CD14-positive monocyte (primary cell): ENCODE measurements around the gene CAMK4. TPM values are rescaled to one million over a fixed set of nuclear protein-coding genes. Genes with fewer than 3 reads are reported as not detected.
A peak's percentile ranks its signal among the peaks of the same experiment; 100 is the strongest.
"Not testable (repeated sequence)": the region's sequence is repeated elsewhere in the genome, so short reads cannot be mapped to it uniquely, and the experiment has no call there.

ENCODE experiments used
- DNase-seq, 3 donors: peaks; one replicate each; pipeline ENCODE4 v3.0.0-alpha.2; 2011 to 2022
- H2AFZ ChIP-seq: 2 replicates; pipeline ENCODE4 v1.6.0; 2012; ENCODE audit warnings: mild to moderate bottlenecking, low read depth, low read length, inconsistent platforms; ENCODE audit not compliant: insufficient read depth, poor library complexity, severe bottlenecking
- H3K27ac ChIP-seq, 2 donors: 1 replicate in 1 of 2; 2 replicates in 1 of 2; pipeline ENCODE4 v1.5.1; 2012 to 2013; ENCODE audit warnings: low read length in 2 of 2, control low read depth in 1 of 2, inconsistent platforms in 1 of 2, low read depth in 1 of 2, mild to moderate bottlenecking in 1 of 2
- H3K27me3 ChIP-seq, 2 donors: one replicate each; pipeline versions ENCODE4 v1.6.0 to v1.6.1; 2011 to 2013; ENCODE audit warnings: low read length in 2 of 2; ENCODE audit not compliant: control insufficient read depth in 2 of 2, insufficient read depth in 2 of 2
- H3K36me3 ChIP-seq, 2 donors: replicated peaks in 1 of 2; 1 replicate in 1 of 2; 2 replicates in 1 of 2; pipeline versions ENCODE4 v1.5.1 to v1.6.1; 2012 to 2013; ENCODE audit warnings: low read length in 2 of 2, control low read depth in 1 of 2, inconsistent platforms in 1 of 2, mild to moderate bottlenecking in 1 of 2; ENCODE audit not compliant: insufficient read depth in 2 of 2, control insufficient read depth in 1 of 2
- H3K4me1 ChIP-seq, 2 donors: 1 replicate in 1 of 2; 2 replicates in 1 of 2; pipeline versions ENCODE4 v1.5.1 to v1.6.1; 2012 to 2013; ENCODE audit warnings: low read length in 2 of 2, control low read depth in 1 of 2, inconsistent platforms in 1 of 2, mild to moderate bottlenecking in 1 of 2, moderate library complexity in 1 of 2; ENCODE audit not compliant: insufficient read depth in 2 of 2, control insufficient read depth in 1 of 2
- H3K4me2 ChIP-seq: replicated peaks from 2 replicates; pipeline ENCODE3; 2012; ENCODE audit warnings: low read length, moderate library complexity, mild to moderate bottlenecking; ENCODE audit not compliant: poor library complexity, severe bottlenecking; ENCODE audit errors: extremely low read depth
- H3K4me3 ChIP-seq, 3 experiments: fragments of 200-600 bp in 1 of 3; sonication (generic) in 1 of 3; replicated peaks in 1 of 3; 1 replicate in 2 of 3; 2 replicates in 1 of 3; pipeline ENCODE4 v1.5.1; 2011 to 2013; ENCODE audit warnings: low read length in 3 of 3, mild to moderate bottlenecking in 3 of 3, control low read depth in 2 of 3, low read depth in 2 of 3, inconsistent platforms in 1 of 3, moderate library complexity in 1 of 3
- H3K79me2 ChIP-seq: 2 replicates; pipeline ENCODE4 v1.6.0; 2012; ENCODE audit warnings: mild to moderate bottlenecking, control low read depth, inconsistent platforms, low read length, moderate library complexity; ENCODE audit not compliant: insufficient read depth
- H3K9ac ChIP-seq: 2 replicates; pipeline ENCODE4 v1.6.0; 2017; ENCODE audit warnings: low read length, mild to moderate bottlenecking; ENCODE audit not compliant: insufficient read depth, poor library complexity, severe bottlenecking
- H3K9me3 ChIP-seq, 2 donors: replicated peaks in 1 of 2; 1 replicate in 1 of 2; 2 replicates in 1 of 2; pipeline versions ENCODE4 v1.5.1 to v1.6.1; 2012 to 2013; ENCODE audit warnings: low read length in 2 of 2, control low read depth in 1 of 2; ENCODE audit not compliant: control insufficient read depth in 1 of 2, insufficient read depth in 1 of 2
- H4K20me1 ChIP-seq: 2 replicates; pipeline ENCODE4 v1.6.0; 2012; ENCODE audit warnings: mild to moderate bottlenecking, low read length, control low read depth, moderate library complexity; ENCODE audit not compliant: insufficient read depth
- H3K27ac Mint-ChIP-seq, 7 donors: one replicate each; pipeline ENCODE4 v1.8.0; 2020; ENCODE audit warnings: mild to moderate bottlenecking in 7 of 7, mixed read lengths in 7 of 7, moderate library complexity in 6 of 7, inconsistent platforms in 2 of 7
- H3K27me3 Mint-ChIP-seq, 3 donors: one replicate each; pipeline ENCODE4 v1.8.0; 2021 to 2022; ENCODE audit warnings: low read depth in 3 of 3, mild to moderate bottlenecking in 3 of 3, mixed read lengths in 3 of 3, moderate library complexity in 3 of 3, inconsistent platforms in 1 of 3
- H3K36me3 Mint-ChIP-seq, 2 donors: one replicate each; pipeline ENCODE4 v1.8.0; 2020; ENCODE audit warnings: mixed read lengths in 2 of 2, inconsistent platforms in 1 of 2, mild to moderate bottlenecking in 1 of 2
- H3K4me1 Mint-ChIP-seq: one replicate; pipeline ENCODE4 v1.8.0; 2020; ENCODE audit warnings: mild to moderate bottlenecking, mixed read lengths
- H3K4me3 Mint-ChIP-seq, 2 donors: one replicate each; pipeline ENCODE4 v1.8.0; 2020; ENCODE audit warnings: mild to moderate bottlenecking in 2 of 2, mixed read lengths in 2 of 2, moderate library complexity in 1 of 2
- H3K9me3 Mint-ChIP-seq, 7 donors: one replicate each; pipeline ENCODE4 v1.8.0; 2020 to 2022; ENCODE audit warnings: mixed read lengths in 7 of 7, mild to moderate bottlenecking in 6 of 7, moderate library complexity in 6 of 7, inconsistent platforms in 2 of 7
- WGBS: methylation state at CpG from one replicate; pipeline ENCODE4 v1.1.5; 2013; ENCODE audit warnings: missing lambda C conversion rate; ENCODE audit not compliant: insufficient coverage; 5-methylcytosine and 5-hydroxymethylcytosine counted together
- intact Hi-C, 2 donors: fragments of 100-400 bp; cut with micrococcal nuclease; formaldehyde crosslinking; loops; one replicate each; pipeline versions ENCODE4 v1.15.0 to v1.15.1; 2023
- polyA plus RNA-seq, 3 donors: library from polyadenylated mRNA; depleted of rRNA in 1 of 3; unstranded in 2 of 3; stranded (reverse) in 1 of 3; fragments of 300-500 nt in 2 of 3; fragments of >200 nt in 1 of 3; fragmentation: Illumina TruSeq in 2 of 3; gene quantifications; 1 replicate in 2 of 3; 2 replicates in 1 of 3; pipeline ENCODE4 v1.2.3, GENCODE V29; 2012 to 2021
- TF ChIP-seq, protein P1 (sequence below): fragments of 200-600 bp; IDR thresholded peaks from one replicate; pipeline ENCODE4 v1.8.0; 2022; ENCODE audit warnings: antibody characterized with exemption, mild to moderate bottlenecking

The CAMK4 gene
- polyA plus RNA-seq, 3 donors: 0.24 to 0.28 TPM; not detected in 1

DNA sequence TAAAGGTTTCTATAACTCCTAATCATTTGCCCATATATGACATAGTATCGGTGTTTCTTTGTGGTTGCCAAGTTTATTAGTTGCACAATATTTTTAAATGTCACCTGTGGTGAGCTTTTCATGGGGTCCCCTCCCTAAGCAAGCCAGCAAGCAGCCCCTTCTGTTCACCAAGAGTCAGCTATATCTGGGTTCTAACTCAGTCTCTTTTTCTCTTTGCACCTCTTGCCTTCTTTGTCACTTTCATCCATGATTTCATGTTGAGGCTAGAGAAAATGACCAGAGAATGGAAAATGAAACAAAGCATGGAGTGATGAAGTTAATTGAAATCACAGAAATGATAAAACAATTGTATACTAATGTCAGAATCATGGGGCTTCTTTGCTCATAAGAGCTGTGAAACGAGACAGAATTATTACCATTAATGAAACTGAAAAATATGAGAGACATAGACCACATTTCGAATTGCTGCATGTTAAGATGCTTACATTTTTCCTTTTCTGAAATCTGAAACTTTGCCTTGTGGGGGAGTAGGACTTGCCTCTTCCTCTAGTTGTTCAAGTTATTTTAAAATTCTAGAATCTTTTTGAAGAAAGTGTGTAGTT is 75.7 kb downstream of the CAMK4 start:
- H3K36me3 Mint-ChIP-seq: no peaks in the 10 kb centered on the region

DNA sequence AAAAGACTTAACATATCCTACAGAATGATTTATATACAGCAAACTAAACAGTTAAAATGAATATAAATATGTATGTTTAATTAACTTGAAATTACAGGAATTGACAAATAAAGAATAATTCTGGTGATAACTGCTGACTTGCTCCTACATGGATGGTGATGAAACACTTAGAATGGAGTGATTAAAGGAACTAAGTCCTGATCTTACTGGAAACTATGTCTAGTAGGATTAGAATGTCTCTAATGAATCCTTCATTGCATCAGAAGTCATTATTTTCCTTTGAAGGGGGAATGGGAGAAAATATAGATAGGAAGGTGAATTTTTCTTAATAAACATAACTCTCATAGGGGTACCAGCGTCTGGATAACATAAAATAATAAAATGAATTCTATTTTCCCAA is 77.1 kb downstream of the CAMK4 start:
- H3K4me2 ChIP-seq: no peak overlapping the region
- H3K4me1 Mint-ChIP-seq: no peaks in the 10 kb centered on the region
- no peak for DNase-seq
- H3K9me3 Mint-ChIP-seq: peaks cover 4 to 13% (median 6%) of the 10 kb centered on the region in 7 donors
- no peak overlapping the region for H3K4me3 Mint-ChIP-seq
- no peak overlapping the region for H3K27ac Mint-ChIP-seq
- no peak overlapping the region for H2AFZ ChIP-seq
- H3K27me3 ChIP-seq: no peaks in the 10 kb centered on the region
- H3K27ac ChIP-seq: no peak overlapping the region
- no CpG with 5 or more reads among the region's 1 CpG for WGBS
- no peaks in the 10 kb centered on the region for H3K79me2 ChIP-seq
- H3K36me3 ChIP-seq: no peaks in the 10 kb centered on the region
- TF ChIP-seq, protein P1, sequence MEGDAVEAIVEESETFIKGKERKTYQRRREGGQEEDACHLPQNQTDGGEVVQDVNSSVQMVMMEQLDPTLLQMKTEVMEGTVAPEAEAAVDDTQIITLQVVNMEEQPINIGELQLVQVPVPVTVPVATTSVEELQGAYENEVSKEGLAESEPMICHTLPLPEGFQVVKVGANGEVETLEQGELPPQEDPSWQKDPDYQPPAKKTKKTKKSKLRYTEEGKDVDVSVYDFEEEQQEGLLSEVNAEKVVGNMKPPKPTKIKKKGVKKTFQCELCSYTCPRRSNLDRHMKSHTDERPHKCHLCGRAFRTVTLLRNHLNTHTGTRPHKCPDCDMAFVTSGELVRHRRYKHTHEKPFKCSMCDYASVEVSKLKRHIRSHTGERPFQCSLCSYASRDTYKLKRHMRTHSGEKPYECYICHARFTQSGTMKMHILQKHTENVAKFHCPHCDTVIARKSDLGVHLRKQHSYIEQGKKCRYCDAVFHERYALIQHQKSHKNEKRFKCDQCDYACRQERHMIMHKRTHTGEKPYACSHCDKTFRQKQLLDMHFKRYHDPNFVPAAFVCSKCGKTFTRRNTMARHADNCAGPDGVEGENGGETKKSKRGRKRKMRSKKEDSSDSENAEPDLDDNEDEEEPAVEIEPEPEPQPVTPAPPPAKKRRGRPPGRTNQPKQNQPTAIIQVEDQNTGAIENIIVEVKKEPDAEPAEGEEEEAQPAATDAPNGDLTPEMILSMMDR: no peak
- no peak overlapping the region for H3K9ac ChIP-seq
- H3K36me3 Mint-ChIP-seq: no peaks in the 10 kb centered on the region
- no peaks in the 10 kb centered on the region for H4K20me1 ChIP-seq
- peaks cover 0 to 1% (median 0%) of the 10 kb centered on the region in 3 donors for H3K27me3 Mint-ChIP-seq
- H3K4me1 ChIP-seq: no peaks in the 10 kb centered on the region
- no peak overlapping the region for H3K4me3 ChIP-seq
- peaks cover 3 to 11% of the 10 kb centered on the region in 2 donors for H3K9me3 ChIP-seq
- intact Hi-C loops: no loop called here

More for the DNA sequence above, 75.7 kb downstream of the CAMK4 start:
- no peaks in the 10 kb centered on the region for H3K79me2 ChIP-seq
- Mint-ChIP-seq H3K4me3 (no peak overlapping the region), H3K4me1 (no peaks in the 10 kb centered on the region), H3K9me3 (peaks cover 4 to 13% (median 6%) of the 10 kb centered on the region in 7 donors), H3K27me3 (peaks cover 0 to 1% (median 0%) of the 10 kb centered on the region in 3 donors), H3K27ac (no peak overlapping the region)
- H3K9ac ChIP-seq: no peak overlapping the region
- TF ChIP-seq, protein P1: no peak
- no CpG with 5 or more reads among the region's 3 CpGs for WGBS
- H3K4me3 ChIP-seq: no peak overlapping the region
- no peaks in the 10 kb centered on the region for H4K20me1 ChIP-seq
- H3K4me2 ChIP-seq: no peak overlapping the region
- H3K27ac ChIP-seq: no peak overlapping the region
- H3K9me3 ChIP-seq: peaks cover 3 to 11% of the 10 kb centered on the region in 2 donors
- no peak overlapping the region for H2AFZ ChIP-seq
- intact Hi-C loops: no loop called here
- no peaks in the 10 kb centered on the region for H3K4me1 ChIP-seq
- H3K36me3 ChIP-seq: no peaks in the 10 kb centered on the region
- H3K27me3 ChIP-seq: no peaks in the 10 kb centered on the region
- no peak for DNase-seq

DNA sequence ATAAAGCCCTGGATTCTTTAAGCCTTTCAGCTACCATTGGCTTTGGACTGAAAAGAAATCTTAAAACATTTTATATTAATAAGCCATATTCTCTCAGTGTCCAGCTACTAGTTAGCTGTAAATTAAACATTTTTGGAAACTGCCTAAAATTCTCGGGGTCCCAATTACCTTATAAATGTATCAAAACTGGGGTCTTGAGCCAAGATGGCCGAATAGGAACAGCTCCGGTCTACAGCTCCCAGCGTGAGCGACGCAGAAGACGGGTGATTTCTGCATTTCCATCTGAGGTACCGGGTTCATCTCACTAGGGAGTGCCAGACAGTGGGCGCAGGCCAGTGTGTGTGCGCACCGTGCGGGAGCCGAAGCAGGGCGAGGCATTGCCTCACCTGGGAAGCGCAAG is 77.9 kb downstream of the CAMK4 start:
- H3K27me3 ChIP-seq, H3K27me3 Mint-ChIP-seq, DNase-seq, H3K9ac ChIP-seq, H3K4me1 ChIP-seq, H3K36me3 ChIP-seq, H3K36me3 Mint-ChIP-seq, H3K4me3 Mint-ChIP-seq, H4K20me1 ChIP-seq, H3K27ac ChIP-seq, intact Hi-C loops, H2AFZ ChIP-seq, H3K4me2 ChIP-seq, H3K79me2 ChIP-seq, H3K4me3 ChIP-seq, H3K4me1 Mint-ChIP-seq: not testable (repeated sequence)
- Mint-ChIP-seq H3K27ac (peak overlapping the region in 1 of 7 donors; percentile 7), H3K9me3 (peaks cover 4 to 13% (median 6%) of the 10 kb centered on the region in 7 donors)
- 93% methylated on average over 3 of the region's 15 CpGs for WGBS
- H3K9me3 ChIP-seq: peaks cover 3 to 11% of the 10 kb centered on the region in 2 donors
